Keratinocyte (primary cell): ENCODE data around the gene TULP1.

Experiments used
- EZH2 ChIP-seq: IDR thresholded peaks from one replicate; pipeline ENCODE4 v1.6.1; 2012; ENCODE audit warnings: inconsistent platforms, mild to moderate bottlenecking, low read length, moderate library complexity
- TF ChIP-seq, protein P1 (sequence below), 3 experiments: IDR thresholded peaks in 1 of 3; conservative IDR thresholded peaks in 1 of 3; optimal IDR thresholded peaks in 1 of 3; 2 replicates in 2 of 3; 3 replicates in 1 of 3; pipeline versions ENCODE3 to v1.5.1; 2011; ENCODE audit warnings: low read length in 3 of 3, mild to moderate bottlenecking in 3 of 3, moderate library complexity in 2 of 3, control low read depth in 1 of 3, inconsistent platforms in 1 of 3; ENCODE audit not compliant: insufficient read depth in 2 of 3; ENCODE audit errors: extremely low read depth in 1 of 3

DNA sequence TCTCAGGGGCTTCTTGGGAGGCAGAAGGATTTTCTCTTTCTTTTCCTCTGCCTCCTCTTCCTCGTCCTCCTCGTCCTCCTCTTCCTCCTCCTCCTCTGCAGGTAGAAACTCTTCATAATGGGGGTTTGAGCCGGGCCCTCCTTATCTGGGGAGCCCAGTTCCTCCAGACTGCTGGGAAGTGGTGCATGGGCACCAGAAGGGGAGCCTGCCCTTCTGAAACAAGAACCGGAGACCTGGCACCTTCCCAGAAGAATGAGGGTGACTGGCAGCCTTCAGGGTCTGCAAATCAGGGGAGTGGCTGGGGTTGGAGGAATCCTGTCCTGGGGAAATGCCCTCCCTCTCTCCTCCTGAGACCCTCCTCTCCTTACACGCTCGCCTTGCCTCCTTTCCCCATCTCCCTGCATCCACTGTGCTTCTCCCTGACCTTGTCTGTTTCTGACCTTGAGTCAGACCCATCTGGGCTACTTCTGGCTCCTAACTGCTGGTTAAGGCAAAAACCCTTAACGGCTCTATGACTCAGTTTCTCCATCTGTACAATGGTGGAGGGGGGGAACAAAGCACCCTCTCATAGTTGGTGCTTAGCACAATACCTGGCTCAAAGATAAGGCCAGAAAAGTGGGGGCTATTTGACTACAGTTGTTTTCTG is 1.7 kb downstream of the TULP1 start:
- TF ChIP-seq, protein P1, sequence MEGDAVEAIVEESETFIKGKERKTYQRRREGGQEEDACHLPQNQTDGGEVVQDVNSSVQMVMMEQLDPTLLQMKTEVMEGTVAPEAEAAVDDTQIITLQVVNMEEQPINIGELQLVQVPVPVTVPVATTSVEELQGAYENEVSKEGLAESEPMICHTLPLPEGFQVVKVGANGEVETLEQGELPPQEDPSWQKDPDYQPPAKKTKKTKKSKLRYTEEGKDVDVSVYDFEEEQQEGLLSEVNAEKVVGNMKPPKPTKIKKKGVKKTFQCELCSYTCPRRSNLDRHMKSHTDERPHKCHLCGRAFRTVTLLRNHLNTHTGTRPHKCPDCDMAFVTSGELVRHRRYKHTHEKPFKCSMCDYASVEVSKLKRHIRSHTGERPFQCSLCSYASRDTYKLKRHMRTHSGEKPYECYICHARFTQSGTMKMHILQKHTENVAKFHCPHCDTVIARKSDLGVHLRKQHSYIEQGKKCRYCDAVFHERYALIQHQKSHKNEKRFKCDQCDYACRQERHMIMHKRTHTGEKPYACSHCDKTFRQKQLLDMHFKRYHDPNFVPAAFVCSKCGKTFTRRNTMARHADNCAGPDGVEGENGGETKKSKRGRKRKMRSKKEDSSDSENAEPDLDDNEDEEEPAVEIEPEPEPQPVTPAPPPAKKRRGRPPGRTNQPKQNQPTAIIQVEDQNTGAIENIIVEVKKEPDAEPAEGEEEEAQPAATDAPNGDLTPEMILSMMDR (optimal IDR thresholded peaks at IDR 0.05 in 1 of 3, IDR thresholded peaks at IDR 0.05 in 1 of 3, conservative IDR thresholded peaks at IDR 0.05 in 1 of 3; ENCODE audit: extremely low read depth in 1 of 3, insufficient read depth in 2 of 3, low read length in 3 of 3), result no peak
- TF ChIP-seq EZH2, result no peak
